ENCODE data around the gene TYK2.
A peak's percentile ranks its signal among the peaks of the same experiment; 100 is the strongest.
"Not testable (repeated sequence)": the region's sequence is repeated elsewhere in the genome, so short reads cannot be mapped to it uniquely, and the experiment has no call there.

TYK2 gene

DNA sequence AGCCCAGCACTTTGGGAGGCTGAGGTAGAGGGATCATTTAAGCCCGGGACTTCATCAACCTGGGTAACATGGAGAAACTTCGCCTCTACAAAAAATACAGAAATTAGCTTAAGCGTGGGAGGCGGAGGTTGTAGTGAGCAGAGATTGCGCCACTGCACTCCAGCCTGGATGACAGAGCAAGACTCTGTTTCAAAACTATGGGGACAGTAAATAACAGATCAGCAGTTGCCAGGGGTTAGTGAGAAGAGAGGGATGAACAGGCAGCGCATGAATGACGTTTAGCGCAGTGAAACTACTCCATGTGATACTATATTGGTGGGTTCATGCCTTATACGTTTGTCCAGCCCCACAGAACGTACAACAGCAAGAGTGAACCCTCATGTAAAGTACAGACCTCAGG lies 33.9 kb downstream of the TYK2 start:
- no peak overlapping the region for H3K4me3 ChIP-seq
- H3K9me3 ChIP-seq, result no peaks in the 10 kb centered on the region
- H3K36me3 ChIP-seq (replicated peaks), result peaks cover 8% of the 10 kb centered on the region
- no peaks in the 10 kb centered on the region for H3K27me3 ChIP-seq (ENCODE audit: low read depth)
- no peaks in the 10 kb centered on the region for H3K4me1 ChIP-seq
- DNase-seq (ENCODE audit: low spot score in 2 of 2), result no peak
- in situ Hi-C loops (cut with MboI; ENCODE audit: low sequenced_read_pairs), result no loop called here

DNA sequence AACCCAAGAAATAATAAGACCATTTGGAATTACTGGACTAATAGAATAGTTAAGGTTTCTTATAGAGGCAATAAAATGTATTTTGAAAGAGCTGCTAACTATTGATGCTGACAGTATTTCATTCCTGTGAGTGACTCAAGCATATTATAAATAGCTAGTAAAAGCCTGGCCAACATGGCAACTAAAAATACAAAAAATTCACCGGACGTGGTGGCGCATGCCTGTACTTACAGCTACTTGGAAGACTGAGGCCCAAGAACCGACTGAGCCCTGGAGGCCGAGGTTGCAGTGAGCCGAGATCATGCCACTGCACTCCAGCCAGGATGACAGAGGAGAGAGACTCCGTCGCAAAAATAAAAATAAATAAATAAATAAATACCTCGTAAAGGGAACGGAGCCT lies 35.6 kb downstream of the TYK2 start:
- Histone ChIP-seq H3K36me3 (replicated peaks) (no peaks in the 10 kb centered on the region), H3K27me3 (ENCODE audit: low read depth) (no peaks in the 10 kb centered on the region), H3K4me3 (no peak overlapping the region), H3K9me3 (no peaks in the 10 kb centered on the region), H3K4me1 (no peaks in the 10 kb centered on the region)
- in situ Hi-C loops (cut with MboI; ENCODE audit: low sequenced_read_pairs), result no loop called here
- no peak for DNase-seq (ENCODE audit: low spot score in 2 of 2)

DNA sequence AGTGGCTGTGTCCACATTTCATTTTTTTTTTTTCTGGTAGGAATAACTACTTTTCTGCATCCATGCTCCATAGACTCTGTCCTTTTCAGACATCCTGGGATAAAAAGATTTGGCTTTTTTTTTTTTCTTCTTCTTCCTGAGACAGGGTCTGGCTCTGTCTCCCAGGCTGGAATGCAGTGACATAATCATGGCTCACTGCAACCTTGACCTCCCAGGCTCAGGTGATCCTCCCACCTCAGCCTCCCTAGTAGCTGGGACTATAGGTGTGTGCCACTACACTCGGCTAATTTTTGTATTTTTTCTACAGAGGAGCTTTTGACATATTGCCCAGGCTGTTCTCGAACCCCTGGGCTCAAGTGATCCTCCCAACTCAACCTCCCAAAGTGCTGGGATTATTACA lies 36.9 kb downstream of the TYK2 start:
- in situ Hi-C loops (cut with MboI; ENCODE audit: low sequenced_read_pairs), result no loop called here
- Histone ChIP-seq H3K9me3 (no peaks in the 10 kb centered on the region), H3K27me3 (ENCODE audit: low read depth) (no peaks in the 10 kb centered on the region), H3K4me1 (no peaks in the 10 kb centered on the region), H3K4me3 (no peak overlapping the region), H3K36me3 (replicated peaks) (no peaks in the 10 kb centered on the region)
- no peak for DNase-seq (ENCODE audit: low spot score in 2 of 2)

DNA sequence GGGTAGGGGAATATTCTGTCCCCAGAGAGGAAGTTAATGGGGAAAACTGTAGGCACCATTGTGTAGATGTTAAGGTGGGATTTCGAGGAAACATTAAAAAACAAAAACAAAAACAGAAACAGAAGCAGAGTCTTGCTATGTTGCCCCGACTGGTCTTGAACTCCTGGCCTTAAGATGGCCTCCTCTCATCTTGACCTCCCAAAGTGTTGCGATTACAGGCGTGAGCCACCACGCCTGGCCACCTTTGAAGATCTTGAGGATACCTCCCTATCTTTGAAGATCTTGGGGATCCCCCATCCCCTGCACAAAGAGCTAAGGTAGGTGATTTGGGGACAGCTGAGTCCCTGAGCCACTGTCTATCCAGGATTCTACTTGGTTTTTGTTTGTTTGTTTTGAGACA lies 40.4 kb downstream of the TYK2 start:
- Histone ChIP-seq H3K4me3 (no peak overlapping the region), H3K36me3 (replicated peaks) (no peaks in the 10 kb centered on the region), H3K9me3 (no peaks in the 10 kb centered on the region), H3K27me3 (ENCODE audit: low read depth) (no peaks in the 10 kb centered on the region), H3K4me1 (no peaks in the 10 kb centered on the region)
- DNase-seq (ENCODE audit: low spot score in 2 of 2), result no peak
- in situ Hi-C loops (cut with MboI; ENCODE audit: low sequenced_read_pairs), result no loop called here

DNA sequence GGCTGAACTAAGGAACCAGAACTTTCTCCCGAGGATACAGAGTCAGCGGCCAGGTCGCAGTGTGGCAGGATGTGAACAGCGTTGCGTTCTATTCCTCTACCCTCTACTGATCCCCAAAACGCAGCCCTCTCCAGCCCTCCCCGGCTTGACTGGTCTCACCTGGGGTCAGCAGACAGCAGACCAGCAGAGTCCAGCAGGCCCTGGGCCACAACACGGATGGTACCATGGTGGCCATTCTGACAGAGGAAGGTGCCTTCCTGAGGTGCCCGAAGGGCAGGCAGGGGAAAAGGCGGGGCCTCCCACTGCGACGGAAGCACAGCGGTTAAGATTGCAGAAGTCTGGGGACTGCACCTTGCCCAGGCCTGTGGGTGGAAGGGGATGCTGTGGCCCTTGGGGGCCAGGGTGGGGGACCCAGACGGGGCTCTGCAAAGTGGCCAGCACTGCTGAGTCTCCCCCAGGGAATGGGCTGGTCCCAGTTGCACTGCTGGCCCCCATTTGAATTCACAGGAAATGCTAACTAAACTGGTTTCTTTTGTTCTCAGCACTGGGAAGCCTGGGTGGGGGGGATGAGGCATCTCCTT lies 40.9 kb downstream of the TYK2 start, which contains the start of gene ICAM3:
ICAM3 (minus strand) TSS at position 245 of the 581 bp plus-strand sequence; CDS start at position 235, 10 bp downstream.
- DNase-seq (ENCODE audit: low spot score in 2 of 2), result no peak
- peaks cover 3% of the 10 kb centered on the region; the same call in 1 of the 2 replicates for H3K4me1 ChIP-seq
- in situ Hi-C loops (cut with MboI; ENCODE audit: low sequenced_read_pairs), result no loop called here
- H3K36me3 ChIP-seq (replicated peaks), result no peaks in the 10 kb centered on the region
- no peaks in the 10 kb centered on the region for H3K9me3 ChIP-seq
- H3K27me3 ChIP-seq (ENCODE audit: low read depth), result no peaks in the 10 kb centered on the region
- H3K4me3 ChIP-seq, result no peak within 1 kb of the TSS

DNA sequence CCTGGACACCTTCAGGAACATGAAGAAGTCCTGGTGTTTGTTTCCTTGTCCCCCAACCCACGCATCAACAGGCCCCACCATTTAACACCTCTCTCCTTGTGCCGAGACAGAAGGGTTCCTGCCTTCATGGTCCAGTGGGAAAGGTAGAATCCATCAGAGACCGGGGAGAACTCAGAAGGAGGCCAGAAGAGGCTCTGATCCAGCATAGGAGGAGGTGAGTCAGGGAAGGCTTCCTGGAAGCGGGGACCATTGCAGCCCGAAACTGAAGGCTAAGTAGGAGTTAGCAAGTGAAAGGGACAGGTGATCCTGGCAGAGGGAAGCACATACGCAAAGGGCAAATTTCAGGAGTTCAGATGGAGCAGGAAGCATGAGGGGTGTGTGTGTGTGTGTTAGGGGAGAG lies 41.4 kb downstream of the TYK2 start:
- no peaks in the 10 kb centered on the region for H3K9me3 ChIP-seq
- H3K27me3 ChIP-seq (ENCODE audit: low read depth), result no peaks in the 10 kb centered on the region
- no peak for DNase-seq (ENCODE audit: low spot score in 2 of 2)
- H3K4me1 ChIP-seq, result peaks cover 6% of the 10 kb centered on the region
- in situ Hi-C loops (cut with MboI; ENCODE audit: low sequenced_read_pairs), result no loop called here
- H3K36me3 ChIP-seq (replicated peaks), result no peaks in the 10 kb centered on the region
- no peak overlapping the region for H3K4me3 ChIP-seq

DNA sequence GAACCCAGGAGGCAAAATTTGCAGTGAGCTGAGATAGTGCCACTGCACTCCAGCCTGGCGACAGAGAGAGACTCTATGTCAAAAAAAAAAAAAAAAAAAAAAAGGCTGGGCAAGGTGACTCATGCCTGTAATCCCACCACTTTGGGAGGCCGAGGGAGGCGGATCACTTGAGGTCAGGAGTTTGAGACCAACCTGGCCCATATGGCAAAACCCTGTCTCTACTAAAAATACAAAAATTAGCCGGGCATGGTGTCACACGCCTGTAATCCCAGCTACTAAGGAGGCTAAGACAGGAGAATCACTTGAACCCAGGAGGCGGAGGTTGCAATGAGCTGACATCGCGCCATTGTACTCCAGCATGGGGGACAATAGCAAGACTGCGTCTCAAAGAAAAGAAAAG lies 43.6 kb downstream of the TYK2 start:
- H3K27me3 ChIP-seq (ENCODE audit: low read depth); DNase-seq (ENCODE audit: low spot score in 2 of 2); in situ Hi-C loops (cut with MboI; ENCODE audit: low sequenced_read_pairs); H3K9me3 ChIP-seq; H3K4me3 ChIP-seq; H3K36me3 ChIP-seq (replicated peaks); H3K4me1 ChIP-seq: not testable (repeated sequence)

DNA sequence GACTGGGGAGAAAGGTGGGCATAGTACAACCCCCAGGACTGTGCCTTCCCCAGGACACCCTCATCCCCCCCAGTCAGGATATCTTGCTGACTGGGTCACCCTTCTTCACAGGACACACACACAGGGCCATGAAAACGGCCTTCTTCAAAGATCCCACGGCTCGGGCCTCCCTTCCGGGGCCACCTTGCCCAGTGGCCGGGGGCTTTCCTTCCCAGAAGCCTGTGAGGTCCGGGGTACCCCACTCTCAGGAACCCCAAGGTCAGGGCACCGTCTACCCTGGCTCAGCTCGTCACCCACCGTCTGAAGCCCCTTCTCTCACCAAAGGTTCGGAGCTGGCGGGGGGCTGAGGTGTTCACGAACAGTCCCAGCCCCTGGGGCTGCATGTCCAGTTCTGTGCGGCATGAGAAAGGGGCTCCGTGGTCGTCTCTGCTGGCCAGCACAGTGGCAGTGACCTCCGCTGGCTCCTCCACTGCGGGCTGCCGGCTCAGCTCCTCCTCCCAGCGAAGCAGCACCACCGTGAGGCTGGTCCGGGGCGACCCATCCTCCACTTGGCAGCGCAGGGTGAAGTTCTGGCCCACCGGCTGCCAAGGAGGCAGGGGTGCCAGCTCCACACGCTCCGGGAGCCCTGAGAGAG lies 44.9 kb downstream of the TYK2 start:
- peaks cover 11% of the 10 kb centered on the region for H3K36me3 ChIP-seq (replicated peaks)
- peaks cover 6% of the 10 kb centered on the region for H3K4me1 ChIP-seq

DNA sequence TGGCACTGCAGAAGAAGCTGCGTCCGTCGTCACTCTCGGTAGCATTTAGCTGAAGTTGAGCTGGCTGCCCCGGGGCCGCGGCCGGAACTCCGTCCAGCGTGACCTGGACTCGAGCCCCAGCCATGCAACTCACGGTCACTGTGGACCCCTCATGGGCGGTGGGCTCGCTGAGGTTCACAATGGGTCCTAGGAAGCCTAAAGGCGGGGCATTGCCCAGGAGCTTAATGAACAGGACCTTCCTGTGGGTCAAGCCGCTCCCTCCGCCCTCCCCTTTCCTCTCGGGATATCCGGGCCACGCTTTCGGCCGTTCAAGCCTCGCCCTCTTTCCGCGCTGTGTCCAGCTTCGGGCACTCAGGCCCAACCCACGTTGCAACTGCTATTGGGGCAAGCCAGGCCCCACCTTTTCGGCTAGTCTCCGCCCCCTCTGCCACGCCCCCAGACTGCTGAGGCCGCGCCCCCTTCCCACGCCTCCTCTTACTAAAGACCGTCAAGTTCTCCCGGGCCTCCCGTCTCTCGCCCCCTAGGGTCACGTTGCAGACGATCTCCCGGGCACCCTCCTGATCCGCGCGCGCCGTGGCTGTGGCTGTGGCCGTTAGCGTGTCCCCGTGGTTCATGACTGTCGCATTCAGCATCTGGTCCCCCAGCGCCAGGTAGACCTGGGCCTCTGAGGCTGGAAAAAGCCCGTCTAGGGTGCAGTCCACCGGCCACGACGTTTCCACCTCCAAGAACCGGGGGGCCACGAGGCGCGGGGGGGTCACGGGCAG lies 45.6 kb downstream of the TYK2 start:
- peak overlapping the region; percentile 100; the same call in 1 of the 2 replicates for H3K4me3 ChIP-seq
- H3K27me3 ChIP-seq (ENCODE audit: low read depth), result no peaks in the 10 kb centered on the region
- H3K9me3 ChIP-seq, result no peaks in the 10 kb centered on the region
- in situ Hi-C loops (cut with MboI; ENCODE audit: low sequenced_read_pairs), result no loop called here
- peaks cover 18% of the 10 kb centered on the region for H3K36me3 ChIP-seq (replicated peaks)
- peaks cover 6% of the 10 kb centered on the region for H3K4me1 ChIP-seq
- peak; percentile 52 to 89 for DNase-seq (ENCODE audit: low spot score in 2 of 2)

More for the DNA sequence above, 44.9 kb downstream of the TYK2 start:
- DNase-seq (ENCODE audit: low spot score in 2 of 2), result no peak
- Histone ChIP-seq H3K4me3 (no peak overlapping the region), H3K27me3 (ENCODE audit: low read depth) (no peaks in the 10 kb centered on the region), H3K9me3 (no peaks in the 10 kb centered on the region)
- in situ Hi-C loops (cut with MboI; ENCODE audit: low sequenced_read_pairs), result no loop called here

DNA sequence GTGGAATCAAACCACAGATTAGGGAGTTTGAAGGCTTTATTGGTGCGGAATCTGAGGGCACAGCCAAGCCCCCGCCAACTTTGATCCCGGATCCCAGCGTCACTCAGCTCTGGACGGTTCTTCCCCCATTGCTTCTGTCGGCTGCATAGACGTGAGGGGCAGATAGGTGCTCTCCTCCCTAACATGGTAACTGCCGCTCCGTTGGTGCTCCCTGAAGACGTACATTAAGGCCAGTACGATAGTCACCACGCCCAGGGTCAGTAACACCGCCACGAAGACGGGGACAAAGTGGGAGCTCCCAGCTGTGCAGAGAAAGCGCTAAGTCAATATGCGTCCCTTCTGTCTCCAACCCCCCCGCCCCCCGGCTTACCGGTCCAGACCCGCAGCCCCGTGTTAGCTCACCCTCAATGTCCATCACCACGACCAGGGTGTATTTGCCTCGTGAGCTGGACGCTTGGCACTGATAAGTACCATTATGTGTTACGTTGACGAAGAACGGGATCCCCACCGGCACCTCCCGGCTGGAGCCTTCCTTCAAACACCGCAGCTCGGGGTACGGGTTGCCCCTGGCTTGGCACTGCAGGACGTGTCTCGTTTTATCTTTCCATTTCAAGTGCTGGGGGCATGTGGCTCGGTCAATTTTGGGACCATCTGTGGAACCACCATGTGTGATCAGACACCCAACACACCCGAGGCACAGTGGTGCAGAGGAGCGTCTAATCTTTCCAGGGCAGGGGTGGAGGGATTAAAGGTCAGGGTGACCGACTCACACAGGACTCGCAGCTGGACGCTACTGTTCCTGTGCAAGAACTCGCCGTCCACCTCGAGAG lies 46.4 kb downstream of the TYK2 start:
- no peak for DNase-seq (ENCODE audit: low spot score in 2 of 2)
- Histone ChIP-seq H3K36me3 (replicated peaks) (peaks cover 26% of the 10 kb centered on the region), H3K4me1 (peaks cover 6% of the 10 kb centered on the region), H3K9me3 (no peaks in the 10 kb centered on the region), H3K4me3 (peak overlapping the region; percentile 100), H3K27me3 (ENCODE audit: low read depth) (no peaks in the 10 kb centered on the region)
- in situ Hi-C loops (cut with MboI; ENCODE audit: low sequenced_read_pairs), result no loop called here

DNA sequence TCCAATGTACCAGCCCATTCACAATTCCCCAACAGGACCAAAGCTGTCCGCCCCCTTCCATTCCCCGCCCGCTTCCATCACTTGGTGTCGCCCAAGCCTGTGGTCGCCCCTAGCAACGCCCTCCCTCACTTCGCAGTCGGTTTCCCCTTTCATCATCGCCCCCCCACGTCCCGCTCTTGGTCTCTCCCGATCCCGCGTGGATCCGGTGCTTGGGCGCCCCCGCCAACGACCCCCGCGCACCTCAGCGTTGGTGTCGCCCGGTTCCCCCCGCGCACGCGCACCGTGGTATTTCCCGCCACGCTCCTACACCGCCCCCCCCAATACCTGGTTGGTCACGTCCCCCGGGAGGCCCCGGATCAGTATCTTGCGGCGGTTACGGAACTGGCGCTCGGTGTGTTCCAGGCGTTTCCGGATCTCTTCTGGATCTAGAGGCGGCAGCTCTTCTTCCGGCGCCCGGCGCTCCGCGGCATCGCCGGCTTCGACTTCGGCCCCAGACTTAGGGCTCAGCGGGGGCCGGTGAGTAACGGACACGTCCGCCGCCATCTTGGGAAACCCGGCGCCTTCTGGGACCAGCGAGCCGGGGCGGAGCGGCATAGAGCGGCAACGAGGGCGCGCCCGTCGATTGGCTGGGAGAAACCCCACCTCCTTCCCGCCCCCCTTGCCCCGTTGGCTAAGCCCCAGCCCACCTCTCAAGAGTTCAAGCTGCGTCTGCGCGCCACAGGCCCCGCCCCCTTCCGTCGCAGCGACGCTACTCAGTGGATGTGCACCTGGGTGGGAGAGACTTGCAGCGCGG lies 47.2 kb downstream of the TYK2 start, which contains the start of gene RAVER1:
RAVER1 (minus strand) TSS at position 565 of the 793 bp plus-strand sequence; CDS start at position 543, 22 bp downstream.
- in situ Hi-C loops (cut with MboI; ENCODE audit: low sequenced_read_pairs), result no loop called here

DNA sequence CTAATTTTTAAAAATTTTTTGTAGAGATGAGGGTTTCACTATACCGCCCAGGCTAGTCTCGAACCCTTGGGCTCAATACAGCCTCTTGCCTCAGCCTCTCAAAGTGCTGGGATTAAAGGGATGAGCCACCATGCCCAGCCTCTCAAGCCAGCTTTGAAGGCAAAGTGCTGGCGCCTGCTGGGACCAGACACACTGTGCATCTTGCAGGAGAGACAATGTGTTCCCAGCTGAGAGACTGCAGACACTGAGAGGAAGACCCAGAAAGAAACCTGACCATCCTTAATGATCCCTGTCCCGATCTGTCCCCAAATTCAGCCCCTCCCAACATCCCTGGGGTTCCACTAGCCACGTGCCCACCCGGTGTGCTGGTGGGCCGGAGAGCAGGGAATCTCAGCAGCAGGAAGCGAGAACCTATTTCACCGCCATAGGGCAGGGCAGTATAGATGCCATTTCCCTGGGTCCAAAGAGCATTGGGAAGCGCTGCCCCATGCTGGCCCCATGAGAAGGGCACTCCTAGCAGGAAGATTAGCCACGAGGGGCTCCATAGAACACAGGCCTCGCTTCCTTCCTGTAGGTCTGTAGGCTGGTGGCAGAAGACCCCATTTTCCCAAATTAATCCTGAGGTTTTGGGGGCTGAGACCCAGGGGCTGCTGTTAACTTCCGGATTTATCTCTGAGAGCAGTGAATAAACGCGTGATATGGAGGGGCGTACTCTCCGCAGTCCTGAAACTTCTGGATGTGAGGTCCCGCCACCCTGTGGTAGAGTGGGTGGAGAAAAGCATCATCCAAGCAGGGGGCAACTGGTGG lies 48.0 kb downstream of the TYK2 start:
- H3K9me3 ChIP-seq, result no peaks in the 10 kb centered on the region
- in situ Hi-C loops (cut with MboI; ENCODE audit: low sequenced_read_pairs), result no loop called here
- H3K4me3 ChIP-seq, result peak overlapping the region; percentile 100
- H3K4me1 ChIP-seq, result peaks cover 6% of the 10 kb centered on the region
- H3K27me3 ChIP-seq (ENCODE audit: low read depth), result no peaks in the 10 kb centered on the region
- no peak for DNase-seq (ENCODE audit: low spot score in 2 of 2)
- H3K36me3 ChIP-seq (replicated peaks), result peaks cover 42% of the 10 kb centered on the region

More for the DNA sequence above, 47.2 kb downstream of the TYK2 start, which contains the start of gene RAVER1:
- Histone ChIP-seq H3K4me3 (peak within 1 kb of the TSS; percentile 100), H3K9me3 (no peaks in the 10 kb centered on the region), H3K27me3 (ENCODE audit: low read depth) (no peaks in the 10 kb centered on the region), H3K36me3 (replicated peaks) (peaks cover 34% of the 10 kb centered on the region), H3K4me1 (peaks cover 6% of the 10 kb centered on the region)
- DNase-seq (ENCODE audit: low spot score in 2 of 2), result peak; percentile 92 to 99
